HT-29 (cell line): ENCODE data around the gene DNASE1L3. TPM values are rescaled to one million over a fixed set of nuclear protein-coding genes. Genes with fewer than 3 reads are reported as not detected.
"Not testable (repeated sequence)": the region's sequence is repeated elsewhere in the genome, so short reads cannot be mapped to it uniquely, and the experiment has no call there.

ENCODE experiments used
- DNase-seq: peaks from one replicate; pipeline ENCODE4 v3.0.0-alpha.2; 2015; ENCODE audit warnings: low spot score
- total RNA-seq: library from RNA; depleted of rRNA; stranded (reverse); fragments of >200 nt; shearing (Covaris generic); gene quantifications from 2 replicates; pipeline ENCODE4 v1.2.3, GENCODE V29; 2014; rRNA removed

Gene DNASE1L3, protein sequence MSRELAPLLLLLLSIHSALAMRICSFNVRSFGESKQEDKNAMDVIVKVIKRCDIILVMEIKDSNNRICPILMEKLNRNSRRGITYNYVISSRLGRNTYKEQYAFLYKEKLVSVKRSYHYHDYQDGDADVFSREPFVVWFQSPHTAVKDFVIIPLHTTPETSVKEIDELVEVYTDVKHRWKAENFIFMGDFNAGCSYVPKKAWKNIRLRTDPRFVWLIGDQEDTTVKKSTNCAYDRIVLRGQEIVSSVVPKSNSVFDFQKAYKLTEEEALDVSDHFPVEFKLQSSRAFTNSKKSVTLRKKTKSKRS
- not detected in 2 replicates for total RNA-seq

DNA sequence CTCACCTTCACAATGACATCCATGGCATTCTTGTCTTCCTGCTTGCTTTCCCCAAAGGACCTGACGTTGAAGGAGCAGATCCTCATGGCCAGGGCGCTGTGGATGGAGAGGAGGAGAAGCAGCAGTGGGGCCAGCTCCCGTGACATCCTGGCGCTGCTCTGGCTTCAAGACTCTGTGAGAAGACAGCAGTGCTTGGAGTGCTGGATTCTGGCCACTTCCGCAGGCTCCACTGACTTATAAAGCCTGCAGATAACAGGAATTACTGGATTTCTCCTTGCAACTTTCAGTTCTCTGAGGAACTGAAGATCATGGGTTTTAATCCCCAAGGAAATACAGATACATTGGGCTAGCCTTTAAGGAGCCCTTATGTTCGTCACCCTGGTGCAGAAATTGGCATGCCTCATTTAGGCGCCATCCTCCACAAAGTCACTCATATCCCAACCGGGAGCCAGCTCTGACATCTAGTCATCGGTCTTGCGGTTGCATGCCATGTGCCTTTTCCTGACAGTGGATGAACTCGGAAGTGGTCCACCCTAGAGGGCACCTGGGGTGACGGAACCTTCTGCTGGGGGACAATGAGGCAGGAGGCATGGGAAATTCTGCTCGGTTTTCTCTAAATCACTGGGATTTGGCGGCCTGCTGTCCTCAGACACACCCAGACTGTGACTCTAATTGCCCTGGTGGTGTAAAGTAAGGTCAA lies at the start of gene DNASE1L3:
TSS of gene DNASE1L3 (minus strand) at position 212 of the 700 bp plus-strand sequence. CDS start at position 146, 66 bp downstream.
- DNase-seq, result no peak

DNA sequence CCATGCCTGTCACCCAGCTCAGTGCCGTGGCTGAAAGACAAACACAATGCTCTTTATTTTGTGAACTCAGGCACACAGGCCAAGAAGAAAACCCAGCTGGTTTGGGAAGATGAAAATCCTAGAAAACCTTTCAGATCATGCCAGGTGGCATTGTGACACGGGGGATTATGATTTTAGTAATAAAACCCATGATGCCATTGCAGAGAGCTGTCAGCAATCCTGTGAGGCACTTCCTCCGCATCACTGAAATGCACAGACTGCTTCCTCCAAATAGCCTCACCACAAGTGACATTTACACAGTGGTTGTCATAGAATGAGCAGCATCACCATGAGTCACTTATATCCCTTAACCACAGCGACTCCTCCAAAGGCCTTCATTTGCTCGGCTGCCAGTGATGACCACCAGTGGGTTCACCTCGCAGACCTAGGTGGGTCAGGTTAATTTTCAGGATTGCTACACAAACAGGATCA lies 49.5 kb upstream of the DNASE1L3 start:
- DNase-seq, result no peak

DNA sequence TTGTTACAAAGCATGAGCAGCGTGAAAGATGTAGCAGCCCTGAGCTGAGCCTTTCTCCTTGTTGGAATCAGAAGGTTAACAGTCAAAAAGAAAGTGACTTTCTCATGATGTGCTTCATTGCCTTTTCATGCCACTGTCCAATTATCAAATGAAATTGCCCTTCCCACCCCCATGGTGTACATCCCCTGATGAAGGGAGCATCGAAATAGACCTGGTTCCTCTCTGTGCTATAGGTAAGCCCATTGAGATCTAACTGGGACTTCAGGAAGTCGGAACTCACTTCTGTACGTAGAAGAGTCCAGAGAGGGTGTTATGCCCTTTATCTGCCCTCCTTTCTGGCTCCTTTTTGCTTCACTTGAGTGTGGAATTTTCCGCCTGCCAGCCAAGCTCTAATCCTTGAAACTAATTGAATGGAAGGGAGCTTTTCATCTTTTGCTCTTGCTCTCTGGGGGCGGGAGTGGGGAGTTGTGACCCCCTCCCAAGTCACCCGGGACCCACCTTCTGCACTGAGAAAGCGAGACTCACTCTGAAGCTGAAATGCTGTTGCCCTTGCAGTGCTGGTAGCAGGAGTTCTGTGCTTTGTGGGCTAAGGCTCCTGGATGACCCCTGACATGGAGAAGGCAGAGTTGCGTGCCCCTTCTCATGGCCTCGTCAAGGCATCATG lies 47.8 kb upstream of the DNASE1L3 start:
- DNase-seq, result no peak

DNA sequence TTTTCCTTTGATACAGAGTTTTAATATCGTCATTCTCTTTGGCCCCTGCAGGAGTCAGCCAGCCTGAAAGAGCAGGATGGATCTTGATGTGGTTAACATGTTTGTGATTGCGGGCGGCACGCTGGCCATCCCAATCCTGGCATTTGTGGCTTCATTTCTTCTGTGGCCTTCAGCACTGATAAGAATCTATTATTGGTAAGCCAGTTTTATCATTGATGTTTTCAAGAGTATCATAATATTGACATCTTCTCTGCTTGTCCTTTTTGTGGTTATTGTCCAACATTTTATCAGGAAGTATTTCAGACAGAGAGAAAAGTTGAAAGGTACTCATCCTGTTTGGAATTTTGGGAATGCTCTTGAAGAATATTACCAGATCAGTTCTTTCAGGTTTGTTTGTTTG lies 45.7 kb upstream of the DNASE1L3 start:
- DNase-seq, result no peak

DNA sequence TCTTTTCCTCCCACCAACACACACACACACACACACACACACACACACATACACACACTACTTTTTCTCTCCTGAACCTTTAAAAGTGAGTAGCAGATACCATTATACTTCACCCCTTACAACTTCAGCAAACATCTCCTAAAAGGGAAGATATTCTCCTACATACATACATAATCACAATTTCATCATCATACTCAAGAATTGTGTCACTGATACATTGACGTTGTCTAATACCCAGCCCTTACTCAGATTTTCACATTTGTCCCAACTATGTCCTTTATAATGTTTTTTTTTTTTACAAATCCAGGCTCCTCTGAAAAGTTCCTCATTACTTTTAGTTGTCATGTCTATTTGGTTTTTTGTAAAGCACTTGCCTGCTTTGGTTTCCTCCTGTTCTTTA lies 45.3 kb upstream of the DNASE1L3 start:
- no peak for DNase-seq

DNA sequence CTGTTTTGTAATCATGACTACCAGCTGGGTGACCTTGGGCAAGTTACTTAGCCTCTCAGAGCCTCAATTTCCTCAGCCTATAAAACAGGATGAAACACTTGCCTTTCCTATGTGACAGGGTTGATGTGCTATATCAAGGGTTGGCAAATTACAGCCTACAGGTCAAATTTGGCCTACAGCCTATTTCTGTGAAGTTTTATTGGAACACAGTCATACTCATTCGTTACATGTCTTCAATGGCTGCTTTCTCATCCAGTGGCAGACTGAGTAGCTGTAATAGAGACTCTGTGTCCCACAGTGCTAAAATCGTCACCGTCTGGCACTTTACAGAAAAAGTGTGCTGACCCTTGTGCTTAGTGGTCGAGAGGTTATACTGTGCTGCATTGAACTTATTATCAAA lies 43.4 kb upstream of the DNASE1L3 start:
- DNase-seq, result no peak

DNA sequence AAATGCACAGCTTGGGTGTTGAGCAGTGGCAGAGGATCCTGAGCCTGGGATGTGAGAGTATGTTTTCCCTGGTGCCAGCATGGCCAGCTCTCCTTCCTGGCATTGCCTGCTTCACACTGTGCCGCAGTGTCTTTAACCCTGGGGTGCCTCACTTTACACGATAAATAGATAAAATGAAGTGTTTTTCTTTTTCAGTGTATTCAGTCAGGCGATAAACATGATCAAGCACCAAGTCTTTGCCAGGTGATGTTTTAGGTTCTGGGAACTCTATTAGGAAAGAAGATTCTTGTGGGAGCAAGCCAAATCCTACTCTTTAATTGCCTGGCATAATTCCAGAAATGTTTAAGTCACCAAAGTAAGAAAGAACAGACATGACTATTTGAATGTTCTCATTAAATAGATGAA lies 40.9 kb upstream of the DNASE1L3 start:
- no peak for DNase-seq

DNA sequence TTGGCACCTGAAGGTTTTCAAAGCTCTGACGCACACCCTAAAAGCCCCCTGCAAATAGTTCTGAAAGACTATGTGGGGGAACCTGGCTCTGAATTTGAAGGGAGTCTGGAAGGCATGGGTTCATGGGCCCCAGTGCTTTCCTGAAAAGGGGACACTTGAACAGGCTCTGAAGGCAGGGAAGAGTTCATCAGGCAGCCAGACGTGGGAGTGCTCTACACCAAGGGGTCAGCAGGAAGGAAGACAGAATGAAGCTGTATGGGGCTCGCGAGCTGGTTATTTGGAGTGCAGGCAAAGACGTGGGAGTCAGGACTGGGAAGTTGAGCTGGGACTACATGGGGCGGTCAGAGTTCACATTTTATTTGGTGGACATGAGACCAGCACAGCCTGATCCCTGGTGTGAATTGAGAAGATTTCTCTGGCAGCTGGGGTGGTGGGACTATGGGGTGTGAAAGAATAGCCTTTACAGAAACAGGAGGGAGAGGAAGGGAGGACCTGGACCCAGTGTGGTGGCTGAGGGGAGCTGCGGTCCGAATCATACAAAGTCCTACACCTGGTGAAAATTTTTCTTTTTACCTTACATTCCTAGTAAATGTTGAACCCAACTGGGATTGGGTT lies 39.4 kb upstream of the DNASE1L3 start:
- DNase-seq, result no peak

DNA sequence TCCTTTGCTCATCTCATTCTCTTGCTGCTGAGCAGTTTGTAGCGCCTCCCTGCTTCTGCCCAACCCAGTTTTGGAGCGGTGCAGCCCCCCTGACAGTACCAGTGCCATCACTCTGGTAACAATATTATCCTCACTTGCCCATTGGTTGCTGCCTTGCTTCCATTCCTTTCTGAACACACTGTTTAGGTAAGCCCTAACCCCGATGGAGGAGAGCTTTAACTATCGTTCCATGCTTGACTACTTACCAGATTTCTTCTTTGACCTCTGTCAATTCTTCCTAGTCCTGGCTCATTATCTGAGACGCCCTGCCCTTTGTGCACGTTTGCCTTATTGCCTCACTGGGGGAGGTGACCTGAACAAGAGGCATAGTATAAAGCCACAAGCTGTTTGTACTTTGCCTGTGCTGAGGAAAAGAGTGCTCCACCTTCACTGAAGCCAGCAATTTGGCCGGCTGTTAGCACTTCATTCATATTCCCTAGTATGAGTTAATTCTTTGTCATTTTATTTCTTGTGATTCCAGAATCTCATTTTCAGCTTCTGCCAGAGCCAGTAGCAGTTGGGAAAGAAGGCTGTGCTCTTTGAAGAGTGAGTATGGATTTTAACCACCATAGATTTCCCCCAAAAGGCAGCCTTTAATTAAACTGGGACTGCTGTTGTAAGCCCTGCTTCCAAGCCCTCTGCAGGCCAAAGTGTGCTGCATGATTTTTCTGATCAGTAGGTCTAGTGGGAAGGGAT lies 38.8 kb upstream of the DNASE1L3 start:
- peak; percentile 53 for DNase-seq

DNA sequence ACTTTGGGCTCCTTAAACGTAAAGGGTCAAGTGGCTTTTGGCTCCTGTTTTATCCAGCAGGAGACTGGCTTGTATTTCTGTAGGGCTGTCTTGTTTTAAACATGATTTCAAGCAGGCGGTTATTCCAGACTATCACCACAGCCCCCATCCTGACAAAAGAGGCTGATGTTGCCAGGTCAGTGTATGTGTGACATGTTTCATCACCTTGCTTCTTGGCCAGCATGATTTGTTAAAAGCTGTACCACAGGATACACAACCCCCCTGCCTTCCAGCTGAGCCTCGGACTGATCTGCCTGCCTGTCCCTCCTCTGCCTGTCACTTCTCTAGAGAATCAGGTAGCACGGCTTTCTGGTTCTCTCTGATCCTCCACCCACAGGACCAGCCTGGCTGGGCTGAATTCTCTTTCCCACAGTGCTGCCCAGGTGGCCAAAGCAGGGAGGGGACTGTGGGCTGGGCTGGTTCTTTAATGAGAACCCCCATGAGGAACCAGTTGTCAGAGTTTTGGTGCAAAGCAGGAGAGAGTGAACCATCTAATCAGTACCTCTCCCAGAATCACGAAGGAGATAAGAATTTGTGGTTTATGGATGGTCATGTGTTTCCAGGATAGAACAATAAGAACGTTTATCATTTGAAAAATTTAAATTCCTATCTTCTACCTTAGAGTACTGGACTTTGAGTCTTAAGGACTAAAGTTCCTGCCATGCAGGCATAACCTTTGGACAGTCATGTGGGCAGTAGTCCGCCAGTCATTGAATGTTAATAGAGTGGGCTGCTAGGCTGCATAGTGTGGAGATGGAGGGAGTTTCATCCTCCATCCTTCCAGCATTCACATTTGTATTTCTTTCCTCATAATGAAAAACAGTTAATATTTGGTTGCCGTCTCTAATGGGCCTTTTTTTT lies 35.6 kb upstream of the DNASE1L3 start:
- no peak for DNase-seq

DNA sequence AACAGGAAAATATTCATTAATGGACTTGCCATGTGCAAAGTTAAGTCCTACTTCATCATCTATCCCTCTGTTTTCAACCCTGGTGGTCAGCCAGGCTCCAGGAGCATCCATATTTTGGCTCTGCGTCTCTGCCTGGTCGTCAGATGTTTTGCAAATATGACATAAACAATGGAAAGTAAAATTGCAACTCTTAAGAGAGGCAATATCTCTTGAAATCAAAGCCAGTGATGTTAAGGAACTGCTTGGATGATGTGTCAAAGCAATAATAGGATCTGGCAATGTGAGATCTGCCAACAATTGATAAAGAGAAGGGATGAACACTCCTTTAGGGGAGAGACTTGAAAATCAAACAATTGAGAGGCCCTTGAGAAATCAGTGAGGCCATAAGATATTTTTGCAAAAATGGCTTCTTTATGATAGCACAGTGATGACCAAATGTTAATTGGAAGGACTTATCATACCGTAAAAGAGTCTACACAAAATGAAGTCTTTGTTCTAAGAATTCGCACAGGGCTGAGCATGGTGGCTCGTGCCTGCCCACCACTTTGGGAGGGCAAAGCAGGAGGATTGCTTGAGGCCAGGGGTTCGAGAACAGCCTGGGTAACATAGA lies 33.3 kb upstream of the DNASE1L3 start:
- no peak for DNase-seq

DNA sequence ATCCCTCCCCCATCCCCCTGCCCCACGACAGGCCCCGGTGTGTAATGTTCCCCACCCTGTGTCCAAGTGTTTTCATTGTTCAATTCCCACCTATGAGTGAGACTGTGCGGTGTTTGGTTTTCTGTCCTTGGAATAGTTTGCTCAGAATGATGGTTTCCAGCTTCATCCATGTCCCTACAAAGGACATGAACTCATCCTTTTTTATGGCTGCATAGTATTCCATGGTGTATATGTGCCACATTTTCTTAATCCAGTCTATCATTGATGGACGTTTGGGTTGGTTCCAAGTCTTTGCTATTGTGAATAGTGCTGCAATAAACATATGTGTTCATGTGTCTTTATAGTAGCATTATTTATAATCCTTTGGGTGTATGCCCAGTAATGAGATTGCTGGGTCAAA lies 32.1 kb upstream of the DNASE1L3 start:
- DNase-seq, result not testable (repeated sequence)

DNA sequence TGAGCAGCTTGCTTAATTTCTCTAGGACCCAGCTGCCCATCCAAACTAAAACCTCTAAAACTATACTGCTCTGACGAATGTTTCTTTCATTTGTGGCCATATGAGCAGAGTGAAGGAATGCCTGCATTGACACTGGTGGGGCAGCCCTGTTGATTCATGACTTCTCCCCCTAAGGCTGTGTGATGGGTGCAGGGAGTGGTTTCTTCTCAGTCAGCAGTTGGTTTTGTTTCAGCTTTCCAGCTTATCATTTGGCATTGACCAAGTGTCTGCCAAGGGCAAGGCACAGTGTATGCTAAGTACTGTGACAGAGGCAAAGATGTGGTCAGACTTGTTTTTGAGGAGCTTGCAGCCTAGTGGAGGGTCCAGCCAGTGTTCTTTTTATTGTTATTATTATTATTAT lies 31.6 kb upstream of the DNASE1L3 start:
- DNase-seq, result no peak

DNA sequence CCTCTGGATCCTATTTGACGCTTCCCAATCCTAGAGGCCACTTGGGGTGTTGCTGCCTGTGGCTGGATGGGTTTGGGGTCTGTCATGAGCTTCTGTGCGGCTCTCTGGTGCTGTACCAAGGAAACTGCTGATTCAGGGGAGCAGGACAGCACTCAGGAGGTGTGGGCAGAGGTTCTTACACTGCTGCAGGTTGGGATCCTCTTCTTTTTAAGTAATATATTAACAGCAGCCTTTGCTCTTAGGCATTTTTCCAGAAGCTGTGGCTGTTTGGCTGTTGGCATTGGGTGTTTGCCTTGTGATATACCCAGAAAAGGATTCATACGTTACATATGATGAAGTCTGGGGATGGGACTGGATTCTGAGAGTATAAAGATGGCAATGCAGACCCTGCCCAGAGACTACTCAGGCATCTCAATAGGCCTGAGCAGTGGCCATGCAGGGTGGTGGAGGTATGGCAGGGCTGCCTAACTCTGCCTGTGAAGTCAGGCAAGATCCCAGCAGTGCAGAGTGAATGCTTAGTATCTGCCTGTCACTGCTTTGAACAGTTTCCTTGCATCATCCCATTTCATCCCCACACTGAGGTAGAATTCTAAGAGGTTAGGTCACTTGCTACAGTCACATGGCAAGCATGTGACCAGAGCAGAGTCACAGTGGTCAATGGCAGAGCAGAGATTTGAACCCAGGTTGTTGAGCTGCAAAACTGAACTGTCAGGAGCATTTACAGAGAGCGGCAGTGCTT lies 30.7 kb upstream of the DNASE1L3 start:
- DNase-seq, result no peak

DNA sequence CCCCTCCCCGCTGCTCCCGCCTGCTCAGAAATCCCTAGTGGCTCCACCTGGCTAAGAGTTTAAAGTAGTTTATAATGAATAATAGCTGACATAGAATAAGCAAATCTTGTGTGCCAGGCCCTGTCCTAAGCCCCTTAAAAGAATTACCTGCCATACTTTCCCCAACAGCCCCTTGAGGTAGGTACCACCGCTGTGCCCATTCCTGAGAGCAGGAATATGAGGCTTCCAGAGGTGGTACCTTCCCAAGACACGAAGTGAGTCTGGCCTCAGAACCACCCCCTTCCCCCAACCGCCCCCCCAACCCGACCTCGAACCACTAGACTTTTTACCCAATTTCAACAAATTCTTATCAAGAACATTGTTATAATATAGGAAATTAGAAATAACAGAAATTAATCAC lies 28.1 kb upstream of the DNASE1L3 start:
- no peak for DNase-seq

DNA sequence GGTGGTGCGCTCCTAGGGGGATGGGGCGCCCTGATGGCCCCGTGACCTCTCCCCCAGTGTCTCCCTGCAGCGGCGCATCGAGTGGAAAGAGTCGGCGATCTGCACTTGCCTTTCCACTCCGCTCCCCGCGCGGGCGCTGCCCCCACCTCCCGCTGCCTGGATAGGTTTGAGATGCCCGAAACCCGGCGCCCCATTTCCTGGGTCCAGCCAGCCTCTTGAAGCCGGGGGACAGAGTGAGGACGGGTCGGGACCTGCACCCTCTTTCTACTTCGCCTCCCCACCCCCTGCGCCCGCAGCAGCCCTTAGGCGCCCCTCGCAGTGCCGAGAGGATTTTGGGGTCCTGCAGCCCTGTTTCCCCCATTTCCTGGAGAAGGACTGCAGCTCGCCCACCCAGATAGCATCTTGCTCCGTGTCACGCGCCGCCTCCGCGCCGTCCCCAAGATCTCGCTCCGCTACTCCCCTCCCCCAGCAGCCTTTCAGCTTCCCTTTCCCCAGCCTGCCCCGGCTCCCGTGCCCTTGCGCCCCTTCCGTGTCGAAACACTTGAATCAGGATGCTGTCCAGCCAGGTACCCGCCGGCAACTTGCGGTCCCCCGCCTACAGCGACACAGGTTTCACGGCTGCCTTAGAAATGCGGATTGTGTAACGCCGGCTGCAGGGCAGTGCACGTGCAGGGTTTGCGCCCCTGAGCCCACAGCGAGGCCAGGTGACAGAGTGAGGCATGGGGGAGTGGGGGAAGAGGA lies 27.3 kb upstream of the DNASE1L3 start:
- peak; percentile 5 for DNase-seq

DNA sequence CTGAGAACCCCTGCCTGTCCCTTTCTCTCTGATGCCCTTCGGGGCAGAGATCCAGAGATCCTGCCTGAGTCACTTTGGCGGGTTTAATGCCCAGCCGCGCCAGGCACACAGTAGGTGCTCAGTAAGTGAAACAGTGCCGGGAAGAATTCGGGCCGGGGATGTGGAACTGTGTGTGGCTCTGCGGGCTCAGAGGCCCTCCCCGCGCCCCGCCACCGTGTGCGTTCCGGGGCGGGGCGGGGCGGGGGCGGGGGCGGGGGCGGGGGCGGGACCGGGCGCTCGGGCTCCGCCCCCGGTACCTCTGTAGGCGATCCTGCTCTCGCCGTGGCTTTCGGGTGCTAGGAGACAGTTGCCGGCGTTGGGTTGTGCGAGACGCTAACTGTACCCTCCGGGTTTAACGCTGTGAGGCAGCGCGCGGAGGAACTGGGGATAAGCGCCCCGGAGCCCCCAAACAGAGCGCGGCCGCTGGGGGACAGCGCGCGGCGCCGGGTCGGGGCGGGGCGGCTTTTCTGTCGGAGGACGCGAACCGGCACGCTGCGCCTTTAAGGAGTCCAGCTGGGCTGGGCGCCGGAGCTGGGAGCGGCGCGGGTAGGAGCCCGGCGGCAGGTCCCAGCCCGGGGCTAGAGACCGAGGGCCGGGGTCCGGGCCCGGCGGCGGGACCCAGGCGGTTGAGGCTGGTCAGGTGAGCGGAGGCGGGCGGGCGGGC lies 26.6 kb upstream of the DNASE1L3 start, which contains the start of gene ABHD6:
TSS of gene ABHD6 (plus strand) at position 555 of the 703 bp plus-strand sequence. CDS start 18,795 bp downstream, outside the sequence.
- DNase-seq, result peak; percentile 59
